Gastroesophageal sphincter (tissue), 4 donors: Measurements from ENCODE around the gene DSN1. TPM values are rescaled to one million over a fixed set of nuclear protein-coding genes. Genes with fewer than 3 reads are reported as not detected.
"Not testable (repeated sequence)": the region's sequence is repeated elsewhere in the genome, so short reads cannot be mapped to it uniquely, and the experiment has no call there.

Experiments
- ATAC-seq: fragments of 150-250 bp; one replicate; pipeline ENCODE4 v1.9.1; 2016; ENCODE audit warnings: mild to moderate bottlenecking, moderate library complexity
- H3K27ac ChIP-seq, 4 donors: fragments of 200-600 bp; sonication (generic) in 3 of 4; 1 replicate in 3 of 4; 2 replicates in 1 of 4; pipeline ENCODE4 v1.5.1; 2016 to 2019
- H3K27me3 ChIP-seq: fragments of 200-600 bp; sonication (generic); one replicate; pipeline ENCODE4 v1.5.1; 2019
- H3K36me3 ChIP-seq, 2 donors: fragments of 200-600 bp; sonication (generic); one replicate each; pipeline ENCODE4 v1.5.1; 2019; ENCODE audit warnings: control low read depth in 1 of 2
- H3K4me1 ChIP-seq, 3 donors: fragments of 200-600 bp; sonication (generic); 1 replicate in 2 of 3; 2 replicates in 1 of 3; pipeline ENCODE4 v1.5.1; 2016 to 2019; ENCODE audit warnings: control low read depth in 2 of 3
- H3K4me3 ChIP-seq, 2 donors: fragments of 200-600 bp; sonication (generic); one replicate each; pipeline ENCODE4 v1.5.1; 2019; ENCODE audit warnings: mild to moderate bottlenecking in 1 of 2, moderate library complexity in 1 of 2
- H3K9me3 ChIP-seq, 3 donors: fragments of 200-600 bp; sonication (generic); one replicate each; pipeline ENCODE4 v1.5.1; 2017 to 2019; ENCODE audit warnings: control low read depth in 2 of 3
- CTCF ChIP-seq, 4 experiments: fragments of 200-600 bp in 2 of 4; fragments of 450-650 bp in 2 of 4; sonication (generic) in 1 of 4; IDR thresholded peaks; one replicate each; pipeline ENCODE4 v1.5.1; 2017 to 2019; ENCODE audit warnings: antibody characterized with exemption in 4 of 4, mild to moderate bottlenecking in 2 of 4, moderate library complexity in 2 of 4
- EP300 ChIP-seq: sonication (generic); formaldehyde crosslinking; IDR thresholded peaks from one replicate; pipeline ENCODE4 v1.6.1; 2017; ENCODE audit warnings: antibody characterized with exemption, mild to moderate bottlenecking
- POLR2A ChIP-seq, 2 donors: fragments of 450-650 bp; IDR thresholded peaks; one replicate each; pipeline ENCODE4 v1.6.1; 2017; ENCODE audit warnings: antibody characterized with exemption in 2 of 2, mild to moderate bottlenecking in 2 of 2, moderate library complexity in 1 of 2
- POLR2AphosphoS5 ChIP-seq: sonication (generic); formaldehyde crosslinking; IDR thresholded peaks from one replicate; pipeline ENCODE4 v1.6.1; 2017; ENCODE audit warnings: antibody characterized with exemption
- WGBS, 2 donors: methylation state at CpG; one replicate each; pipeline ENCODE4 v1.1.5; 2018; ENCODE audit warnings: low coverage in 1 of 2; 5-methylcytosine and 5-hydroxymethylcytosine counted together
- total RNA-seq, 4 donors: library from RNA; depleted of rRNA; stranded (reverse); fragments of >200 nt; gene quantifications; one replicate each; pipeline ENCODE4 v1.1.0, GENCODE V29; 2016

DSN1 gene
- total RNA-seq, 4 donors from 2014 or later, result 5.1 to 8.1 (median 6.0) TPM

- 70% methylated on average over 2 of the region's 7 CpGs; no CpG with 5 or more reads in 1 of the 2 donors for WGBS, 2 donors
- Histone ChIP-seq H3K27ac (peak overlapping the region in 1 of 4 donors; percentile 1), H3K36me3 (peaks cover 0 to 100% of the 10 kb centered on the region in 2 donors), H3K4me3 (no peak overlapping the region), H3K27me3 (no peaks in the 10 kb centered on the region), H3K9me3 (no peaks in the 10 kb centered on the region), H3K4me1 (peaks cover 0 to 10% (median 0%) of the 10 kb centered on the region in 3 donors)
- no peak for ATAC-seq
- TF ChIP-seq POLR2A (IDR thresholded peaks at IDR 0.05) (no peak), CTCF (IDR thresholded peaks at IDR 0.05) (no peak), POLR2AphosphoS5 (no peak), EP300 (no peak)
Observed at GRCh38 chr20:36804425-36804824, 30.9 kb upstream of the DSN1 start.

GRCh38 chr20:36802326-36803222 lies 29.0 kb upstream of the DSN1 start:
- H3K27ac ChIP-seq, result peak overlapping the region in 1 of 4 donors; percentile 25
- TF ChIP-seq CTCF (IDR thresholded peaks at IDR 0.05) (peak in 1 of 4 experiments; percentile 32), EP300 (no peak)
- H3K9me3 ChIP-seq, result no peaks in the 10 kb centered on the region
- 93% methylated on average over 5 of the region's 14 CpGs; no CpG with 5 or more reads in 1 of the 2 donors for WGBS, 2 donors
- no peaks in the 10 kb centered on the region for H3K27me3 ChIP-seq
- no peak for ATAC-seq
- no peak overlapping the region for H3K4me3 ChIP-seq
- H3K4me1 ChIP-seq, result no peaks in the 10 kb centered on the region
- peaks cover 0 to 100% of the 10 kb centered on the region in 2 donors for H3K36me3 ChIP-seq

GRCh38 chr20:36800410-36800809 lies 26.8 kb upstream of the DSN1 start:
- H3K4me1 ChIP-seq, result no peaks in the 10 kb centered on the region
- peaks cover 0 to 100% of the 10 kb centered on the region in 2 donors for H3K36me3 ChIP-seq
- no peaks in the 10 kb centered on the region for H3K27me3 ChIP-seq
- WGBS, 2 donors, result 100% methylated on average over 1 of the region's 1 CpG; no CpG with 5 or more reads in 1 of the 2 donors
- H3K9me3 ChIP-seq, result no peaks in the 10 kb centered on the region
- TF ChIP-seq CTCF (IDR thresholded peaks at IDR 0.05), result no peak
- TF ChIP-seq POLR2AphosphoS5, result no peak
- no peak for TF ChIP-seq EP300
- no peak for TF ChIP-seq POLR2A (IDR thresholded peaks at IDR 0.05)
- no peak overlapping the region for H3K4me3 ChIP-seq
- no peak overlapping the region for H3K27ac ChIP-seq
- ATAC-seq, result no peak

GRCh38 chr20:36799313-36799712 lies 25.8 kb upstream of the DSN1 start:
- peaks cover 0 to 100% of the 10 kb centered on the region in 2 donors for H3K36me3 ChIP-seq
- WGBS, 2 donors, result 87 to 94% methylated on average over 3 to 9 of the region's 10 CpGs
- not testable (repeated sequence) for ATAC-seq, H3K4me1 ChIP-seq, H3K27ac ChIP-seq, H3K4me3 ChIP-seq, H3K27me3 ChIP-seq, H3K9me3 ChIP-seq

GRCh38 chr20:36796875-36797274 lies 23.3 kb upstream of the DSN1 start:
- Histone ChIP-seq H3K9me3 (no peaks in the 10 kb centered on the region), H3K4me3 (no peak overlapping the region), H3K4me1 (peaks cover 0 to 14% (median 0%) of the 10 kb centered on the region in 3 donors), H3K27me3 (no peaks in the 10 kb centered on the region), H3K27ac (no peak overlapping the region), H3K36me3 (peaks cover 4 to 97% of the 10 kb centered on the region in 2 donors)
- no peak for TF ChIP-seq POLR2A (IDR thresholded peaks at IDR 0.05)
- TF ChIP-seq CTCF (IDR thresholded peaks at IDR 0.05), result no peak
- TF ChIP-seq EP300, result no peak
- no peak for TF ChIP-seq POLR2AphosphoS5
- no peak for ATAC-seq
- 80 to 90% methylated on average over 2 of the region's 5 CpGs for WGBS, 2 donors
